ENCODE results near the gene PLAAT2.

GRCh38 chr11:63572026-63572688, 9.0 kb upstream of the PLAAT2 start:
- no peak for TF ChIP-seq EZH2phosphoT487 (IDR thresholded peaks at IDR 0.05; ENCODE audit: borderline replicate concordance, low read depth)
- no peak for TF ChIP-seq POLR2AphosphoS5 (IDR thresholded peaks at IDR 0.05; ENCODE audit: low read depth, low read length)
- no peak for TF ChIP-seq FOXJ3 (CRISPR knock-in tag; IDR thresholded peaks at IDR 0.05)
- no peak for TF ChIP-seq CTCF (IDR thresholded peaks at IDR 0.05)
- no peak for TF ChIP-seq MAX (IDR thresholded peaks at IDR 0.05; ENCODE audit: low read depth)
- no peak for TF ChIP-seq TAF1 (IDR thresholded peaks at IDR 0.05; ENCODE audit: borderline replicate concordance, low read depth, low read length)
- TF ChIP-seq USF2 (IDR thresholded peaks at IDR 0.05; ENCODE audit: borderline replicate concordance, low read depth, low read length), result no peak
